D721Med (cell line): ENCODE results near the gene UBAP1.

Experiments used
- DNase-seq: peaks from one replicate; pipeline ENCODE4 v3.0.0; 2011; ENCODE audit warnings: low spot score; ENCODE audit not compliant: insufficient read length
- FAIRE-seq: peaks from 2 replicates; lab custom pipeline; 2011; peaks lifted over from hg19 to GRCh38; lab: Jason Lieb, UNC
- CTCF ChIP-seq: IDR thresholded peaks from 2 replicates; pipeline ENCODE4 v1.5.1; 2012; ENCODE audit warnings: mild to moderate bottlenecking, control low read depth; ENCODE audit not compliant: insufficient read depth; ENCODE audit errors: missing control alignments

The UBAP1 gene

GRCh38 chr9:34143116-34143515 is 35.7 kb upstream of the UBAP1 start:
- FAIRE-seq (no peak), DNase-seq (no peak)
- no peak for TF ChIP-seq CTCF

- no peak for FAIRE-seq
- DNase-seq: no peak
Observed at GRCh38 chr9:34145165-34145564, 33.7 kb upstream of the UBAP1 start.

GRCh38 chr9:34151398-34151797 is 27.4 kb upstream of the UBAP1 start:
- no peak for TF ChIP-seq CTCF
- FAIRE-seq (no peak), DNase-seq (no peak)

More at GRCh38 chr9:34145165-34145564, 33.7 kb upstream of the UBAP1 start:
- TF ChIP-seq CTCF: no peak

GRCh38 chr9:34154057-34154456 is 24.8 kb upstream of the UBAP1 start:
- DNase-seq (no peak), FAIRE-seq (no peak)
- TF ChIP-seq CTCF: no peak

GRCh38 chr9:34157318-34157717 is 21.5 kb upstream of the UBAP1 start:
- FAIRE-seq (no peak), DNase-seq (no peak)
- TF ChIP-seq CTCF: no peak

- TF ChIP-seq CTCF: no peak
- no peak for DNase-seq
- FAIRE-seq: no peak
Observed at GRCh38 chr9:34157898-34158297, 20.9 kb upstream of the UBAP1 start.

- FAIRE-seq (no peak), DNase-seq (no peak)
- TF ChIP-seq CTCF: no peak
Observed at GRCh38 chr9:34158362-34158869, 20.4 kb upstream of the UBAP1 start.
